Peyer's patch (tissue), 4 donors: ENCODE measurements around the gene UBIAD1.

Experiments
- POLR2A ChIP-seq, 2 donors: fragments of 450-650 bp; IDR thresholded peaks; one replicate each; pipeline ENCODE4 v1.5.1; 2017; ENCODE audit warnings: antibody characterized with exemption in 2 of 2, mild to moderate bottlenecking in 2 of 2, moderate library complexity in 2 of 2
- TF ChIP-seq, protein P1 (sequence below), 6 experiments: fragments of 450-650 bp in 4 of 6; fragments of 200-600 bp in 2 of 6; sonication (generic) in 1 of 6; IDR thresholded peaks; one replicate each; pipeline ENCODE4 v1.5.1; 2017 to 2019; ENCODE audit warnings: antibody characterized with exemption in 6 of 6, mild to moderate bottlenecking in 3 of 6, moderate library complexity in 1 of 6

DNA sequence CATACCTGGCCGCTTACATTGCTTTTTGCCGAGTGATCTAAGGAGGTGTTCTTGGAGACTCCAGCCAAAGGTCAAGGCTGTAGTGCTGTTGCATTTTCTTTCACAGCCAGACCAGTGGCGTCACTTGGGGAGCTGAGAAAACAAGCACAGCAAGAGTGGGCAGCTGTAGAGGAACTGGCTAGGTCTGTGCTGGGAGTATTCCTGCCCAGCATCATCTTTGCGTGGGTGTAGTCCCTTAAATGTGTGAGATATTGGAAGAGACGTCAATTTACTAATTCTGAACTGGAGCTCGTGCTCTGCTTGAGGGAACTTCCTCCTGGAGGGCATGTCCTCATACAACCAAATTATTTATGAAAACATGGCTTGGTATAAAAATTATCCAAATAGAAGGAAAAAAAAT, 10.2 kb downstream of the UBIAD1 start:
- TF ChIP-seq, protein P1, sequence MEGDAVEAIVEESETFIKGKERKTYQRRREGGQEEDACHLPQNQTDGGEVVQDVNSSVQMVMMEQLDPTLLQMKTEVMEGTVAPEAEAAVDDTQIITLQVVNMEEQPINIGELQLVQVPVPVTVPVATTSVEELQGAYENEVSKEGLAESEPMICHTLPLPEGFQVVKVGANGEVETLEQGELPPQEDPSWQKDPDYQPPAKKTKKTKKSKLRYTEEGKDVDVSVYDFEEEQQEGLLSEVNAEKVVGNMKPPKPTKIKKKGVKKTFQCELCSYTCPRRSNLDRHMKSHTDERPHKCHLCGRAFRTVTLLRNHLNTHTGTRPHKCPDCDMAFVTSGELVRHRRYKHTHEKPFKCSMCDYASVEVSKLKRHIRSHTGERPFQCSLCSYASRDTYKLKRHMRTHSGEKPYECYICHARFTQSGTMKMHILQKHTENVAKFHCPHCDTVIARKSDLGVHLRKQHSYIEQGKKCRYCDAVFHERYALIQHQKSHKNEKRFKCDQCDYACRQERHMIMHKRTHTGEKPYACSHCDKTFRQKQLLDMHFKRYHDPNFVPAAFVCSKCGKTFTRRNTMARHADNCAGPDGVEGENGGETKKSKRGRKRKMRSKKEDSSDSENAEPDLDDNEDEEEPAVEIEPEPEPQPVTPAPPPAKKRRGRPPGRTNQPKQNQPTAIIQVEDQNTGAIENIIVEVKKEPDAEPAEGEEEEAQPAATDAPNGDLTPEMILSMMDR (IDR thresholded peaks at IDR 0.05) = no peak
- TF ChIP-seq POLR2A (IDR thresholded peaks at IDR 0.05) = no peak
